HG02938 (cell line): Measurements from ENCODE around the gene IL17RD.

ENCODE experiments used
- ATAC-seq: cut with Tn5 transposase; IDR thresholded peaks from one replicate; pipeline ENCODE4 v1.9.1; 2021; ENCODE audit warnings: mild to moderate bottlenecking, moderate library complexity; ENCODE audit not compliant: unreplicated experiment

IL17RD gene

GRCh38 chr3:57158813-57159738 is 6.1 kb downstream of the IL17RD start:
- ATAC-seq, result no peak

GRCh38 chr3:57158325-57158724 is 6.8 kb downstream of the IL17RD start:
- ATAC-seq, result no peak

GRCh38 chr3:57157545-57157944 is 7.6 kb downstream of the IL17RD start:
- no peak for ATAC-seq

- no peak for ATAC-seq
Observed at GRCh38 chr3:57155310-57155643, 9.9 kb downstream of the IL17RD start.

- ATAC-seq, result no peak
Observed at GRCh38 chr3:57154470-57155309, 10.5 kb downstream of the IL17RD start.

- no peak for ATAC-seq
Observed at GRCh38 chr3:57152151-57153143, 12.7 kb downstream of the IL17RD start.

- ATAC-seq, result no peak
Observed at GRCh38 chr3:57151749-57152148, 13.4 kb downstream of the IL17RD start.

GRCh38 chr3:57151021-57151449 is 14.1 kb downstream of the IL17RD start:
- ATAC-seq, result no peak

- ATAC-seq, result no peak
Observed at GRCh38 chr3:57150113-57150581, 15.0 kb downstream of the IL17RD start.

GRCh38 chr3:57147071-57147470 is 18.1 kb downstream of the IL17RD start:
- no peak for ATAC-seq

GRCh38 chr3:57145852-57146251 is 19.3 kb downstream of the IL17RD start:
- no peak for ATAC-seq

GRCh38 chr3:57144952-57145351 is 20.2 kb downstream of the IL17RD start:
- ATAC-seq, result no peak

- no peak for ATAC-seq
Observed at GRCh38 chr3:57143886-57144459, 21.2 kb downstream of the IL17RD start.

GRCh38 chr3:57142411-57142723 is 22.8 kb downstream of the IL17RD start:
- ATAC-seq, result no peak

GRCh38 chr3:57141719-57142410 is 23.3 kb downstream of the IL17RD start:
- ATAC-seq, result no peak

- ATAC-seq, result no peak
Observed at GRCh38 chr3:57140894-57141293, 24.3 kb downstream of the IL17RD start.

GRCh38 chr3:57135964-57136719 is 29.0 kb downstream of the IL17RD start:
- ATAC-seq, result no peak

GRCh38 chr3:57133157-57133556 is 32.0 kb downstream of the IL17RD start:
- no peak for ATAC-seq

GRCh38 chr3:57132674-57133073 is 32.5 kb downstream of the IL17RD start:
- no peak for ATAC-seq
